Subcutaneous adipose tissue (tissue), 4 donors: Measurements from ENCODE around the gene MEIS2. TPM values are rescaled to one million over a fixed set of nuclear protein-coding genes. Genes with fewer than 3 reads are reported as not detected.

Source experiments
- CTCF ChIP-seq: fragments of 450-650 bp; IDR thresholded peaks from one replicate; pipeline ENCODE4 v1.5.1; 2016; ENCODE audit warnings: low read depth, mild to moderate bottlenecking, control low read depth, antibody characterized with exemption, moderate library complexity
- total RNA-seq, 4 donors: library from RNA; depleted of rRNA; stranded (reverse); fragments of >200 nt; gene quantifications; one replicate each; pipeline ENCODE4 v1.1.0, GENCODE V29; 2016

MEIS2 gene
- total RNA-seq, 4 donors from 2014 or later, result 10.3 to 21.7 (median 14.9) TPM

- no peak for TF ChIP-seq CTCF
Observed at GRCh38 chr15:37098468-37099318, 1.7 kb downstream of the MEIS2 start.

GRCh38 chr15:37097144-37097919 lies 3.0 kb downstream of the MEIS2 start:
- no peak for TF ChIP-seq CTCF

- no peak for TF ChIP-seq CTCF
Observed at GRCh38 chr15:37096558-37097143, 3.7 kb downstream of the MEIS2 start.

- TF ChIP-seq CTCF, result no peak
Observed at GRCh38 chr15:37095770-37096557, 4.4 kb downstream of the MEIS2 start.

- no peak for TF ChIP-seq CTCF
Observed at GRCh38 chr15:37094915-37095711, 5.2 kb downstream of the MEIS2 start.

GRCh38 chr15:37094333-37094914 lies 5.9 kb downstream of the MEIS2 start:
- no peak for TF ChIP-seq CTCF
